HepG2 (cell line): ENCODE measurements around the gene TBX21.

Experiments used
- JUN ChIP-seq: sonication (generic); formaldehyde crosslinking; IDR thresholded peaks from 2 replicates; pipeline ENCODE4 v1.4.0; 2020; ENCODE audit warnings: mild to moderate bottlenecking, missing genetic modification reagents
- KLF15 ChIP-seq: sonication (generic); formaldehyde crosslinking; IDR thresholded peaks from 2 replicates; pipeline ENCODE4 v1.8.1; 2023; ENCODE audit warnings: borderline replicate concordance, mild to moderate bottlenecking, inconsistent platforms, missing genetic modification reagents, mixed read lengths
- ZNF619 ChIP-seq: sonication (generic); formaldehyde crosslinking; IDR thresholded peaks from 2 replicates; pipeline ENCODE4 v1.4.0; 2020; ENCODE audit warnings: mild to moderate bottlenecking, missing genetic modification reagents
- ZNF83 ChIP-seq: sonication (generic); formaldehyde crosslinking; IDR thresholded peaks from 2 replicates; pipeline ENCODE4 v1.4.0; 2020; ENCODE audit warnings: missing genetic modification reagents, mild to moderate bottlenecking, borderline replicate concordance
- TF ChIP-seq, protein P1 (sequence below): sonication (generic); formaldehyde crosslinking; IDR thresholded peaks from 2 replicates; pipeline ENCODE4 v1.4.0; 2020; ENCODE audit warnings: missing genetic modification reagents, borderline replicate concordance
- TF ChIP-seq, protein P2 (sequence below): sonication (generic); formaldehyde crosslinking; IDR thresholded peaks from 2 replicates; pipeline ENCODE4 v1.5.0; 2020; ENCODE audit warnings: mild to moderate bottlenecking, missing genetic modification reagents, moderate library complexity

DNA sequence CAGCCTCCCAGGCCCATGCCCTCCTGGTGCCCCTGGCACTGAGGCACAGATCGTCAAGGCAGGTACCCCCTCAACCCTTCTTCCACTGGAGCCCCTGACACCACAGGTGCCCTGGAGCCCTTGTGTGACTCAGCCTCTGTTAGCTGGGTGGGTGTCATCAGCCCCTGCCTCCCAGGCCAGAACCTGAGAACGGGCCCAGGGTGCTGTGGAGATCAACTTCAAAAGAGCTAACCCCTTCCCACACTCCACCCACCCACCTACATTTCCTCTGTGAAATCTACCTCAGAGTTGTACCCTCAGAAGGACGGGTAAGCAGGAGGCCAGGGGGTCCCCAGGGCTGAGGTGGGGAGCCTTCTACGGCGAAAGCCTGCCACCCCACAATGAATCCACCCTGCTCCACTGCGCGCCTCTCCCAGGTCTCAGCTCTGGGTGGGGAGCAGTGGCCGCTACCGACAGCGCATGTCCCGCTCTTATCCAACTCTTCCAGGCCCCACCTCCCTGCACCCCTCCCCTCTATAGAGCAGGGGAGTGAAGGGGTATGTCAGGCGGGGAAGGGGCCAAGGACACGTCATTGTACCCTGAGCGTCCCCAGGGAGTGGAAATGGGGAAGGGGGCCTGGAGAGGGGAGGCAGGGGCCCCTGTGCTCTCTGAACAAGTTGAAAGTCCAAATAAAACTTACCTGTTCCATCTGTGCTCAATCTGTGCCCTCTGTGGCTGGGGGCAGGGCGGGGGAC lies 21.5 kb upstream of the TBX21 start:
- TF ChIP-seq, protein P1, sequence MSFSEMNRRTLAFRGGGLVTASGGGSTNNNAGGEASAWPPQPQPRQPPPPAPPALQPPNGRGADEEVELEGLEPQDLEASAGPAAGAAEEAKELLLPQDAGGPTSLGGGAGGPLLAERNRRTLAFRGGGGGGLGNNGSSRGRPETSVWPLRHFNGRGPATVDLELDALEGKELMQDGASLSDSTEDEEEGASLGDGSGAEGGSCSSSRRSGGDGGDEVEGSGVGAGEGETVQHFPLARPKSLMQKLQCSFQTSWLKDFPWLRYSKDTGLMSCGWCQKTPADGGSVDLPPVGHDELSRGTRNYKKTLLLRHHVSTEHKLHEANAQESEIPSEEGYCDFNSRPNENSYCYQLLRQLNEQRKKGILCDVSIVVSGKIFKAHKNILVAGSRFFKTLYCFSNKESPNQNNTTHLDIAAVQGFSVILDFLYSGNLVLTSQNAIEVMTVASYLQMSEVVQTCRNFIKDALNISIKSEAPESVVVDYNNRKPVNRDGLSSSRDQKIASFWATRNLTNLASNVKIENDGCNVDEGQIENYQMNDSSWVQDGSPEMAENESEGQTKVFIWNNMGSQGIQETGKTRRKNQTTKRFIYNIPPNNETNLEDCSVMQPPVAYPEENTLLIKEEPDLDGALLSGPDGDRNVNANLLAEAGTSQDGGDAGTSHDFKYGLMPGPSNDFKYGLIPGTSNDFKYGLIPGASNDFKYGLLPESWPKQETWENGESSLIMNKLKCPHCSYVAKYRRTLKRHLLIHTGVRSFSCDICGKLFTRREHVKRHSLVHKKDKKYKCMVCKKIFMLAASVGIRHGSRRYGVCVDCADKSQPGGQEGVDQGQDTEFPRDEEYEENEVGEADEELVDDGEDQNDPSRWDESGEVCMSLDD (CRISPR knock-in tag): no peak
- TF ChIP-seq JUN (CRISPR knock-in tag) (no peak), KLF15 (CRISPR knock-in tag) (no peak), ZNF83 (CRISPR knock-in tag) (no peak), ZNF619 (CRISPR knock-in tag) (no peak)
- TF ChIP-seq, protein P2, sequence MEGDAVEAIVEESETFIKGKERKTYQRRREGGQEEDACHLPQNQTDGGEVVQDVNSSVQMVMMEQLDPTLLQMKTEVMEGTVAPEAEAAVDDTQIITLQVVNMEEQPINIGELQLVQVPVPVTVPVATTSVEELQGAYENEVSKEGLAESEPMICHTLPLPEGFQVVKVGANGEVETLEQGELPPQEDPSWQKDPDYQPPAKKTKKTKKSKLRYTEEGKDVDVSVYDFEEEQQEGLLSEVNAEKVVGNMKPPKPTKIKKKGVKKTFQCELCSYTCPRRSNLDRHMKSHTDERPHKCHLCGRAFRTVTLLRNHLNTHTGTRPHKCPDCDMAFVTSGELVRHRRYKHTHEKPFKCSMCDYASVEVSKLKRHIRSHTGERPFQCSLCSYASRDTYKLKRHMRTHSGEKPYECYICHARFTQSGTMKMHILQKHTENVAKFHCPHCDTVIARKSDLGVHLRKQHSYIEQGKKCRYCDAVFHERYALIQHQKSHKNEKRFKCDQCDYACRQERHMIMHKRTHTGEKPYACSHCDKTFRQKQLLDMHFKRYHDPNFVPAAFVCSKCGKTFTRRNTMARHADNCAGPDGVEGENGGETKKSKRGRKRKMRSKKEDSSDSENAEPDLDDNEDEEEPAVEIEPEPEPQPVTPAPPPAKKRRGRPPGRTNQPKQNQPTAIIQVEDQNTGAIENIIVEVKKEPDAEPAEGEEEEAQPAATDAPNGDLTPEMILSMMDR (CRISPR knock-in tag): no peak
